K562 (cell line): ENCODE results near the gene RERE.

Experiments
- ETV5 ChIP-seq: sonication (generic); formaldehyde crosslinking; IDR thresholded peaks from 2 replicates; pipeline ENCODE4 v1.4.0; 2020; ENCODE audit warnings: low read depth, mild to moderate bottlenecking, missing genetic modification reagents
- HDAC2 ChIP-seq: fragments of 450-650 bp; IDR thresholded peaks from 2 replicates; pipeline ENCODE4 v1.6.1; 2016; ENCODE audit warnings: mild to moderate bottlenecking
- HDAC3 ChIP-seq: fragments of 450-650 bp; IDR thresholded peaks from 2 replicates; pipeline ENCODE4 v1.6.1; 2018; ENCODE audit warnings: borderline replicate concordance, mild to moderate bottlenecking, moderate library complexity; ENCODE audit not compliant: partially characterized antibody
- NFYB ChIP-seq: IDR thresholded peaks from 2 replicates; pipeline ENCODE4 v1.6.1; 2011; ENCODE audit warnings: mild to moderate bottlenecking, moderate library complexity; ENCODE audit not compliant: insufficient read length; ENCODE audit errors: extremely low read depth
- POLR2A ChIP-seq: fragments of 450-650 bp; conservative IDR thresholded peaks from 2 replicates; pipeline ENCODE4 v1.6.1; 2016
- POLR2AphosphoS5 ChIP-seq: IDR thresholded peaks from 2 replicates; pipeline ENCODE4 v1.6.1; 2011; ENCODE audit warnings: mild to moderate bottlenecking, low read depth, low read length, moderate library complexity; ENCODE audit not compliant: control insufficient read depth, insufficient read depth
- ZFPM2 ChIP-seq: fragments of 250-450 bp; sonication (Bioruptor Pico); IDR thresholded peaks from 2 replicates; pipeline ENCODE4 v1.5.1; 2022; ENCODE audit warnings: mild to moderate bottlenecking
- ZNF133 ChIP-seq: fragments of 250-450 bp; sonication (Bioruptor Pico); IDR thresholded peaks from 2 replicates; pipeline ENCODE4 v1.4.0; 2020; ENCODE audit warnings: mild to moderate bottlenecking
- ZNF217 ChIP-seq: sonication (generic); formaldehyde crosslinking; IDR thresholded peaks from 2 replicates; pipeline ENCODE4 v1.8.0; 2022; ENCODE audit warnings: mild to moderate bottlenecking, missing genetic modification reagents
- TF ChIP-seq, protein P1 (sequence below), 3 experiments: IDR thresholded peaks in 2 of 3; conservative IDR thresholded peaks in 1 of 3; 2 replicates each; pipeline ENCODE4 v1.5.1; 2011 to 2012; ENCODE audit warnings: low read length in 3 of 3, mild to moderate bottlenecking in 3 of 3, control low read depth in 2 of 3, improper control_type of control experiment in 1 of 3, inconsistent platforms in 1 of 3, low read depth in 1 of 3, mixed read lengths in 1 of 3, moderate library complexity in 1 of 3; ENCODE audit not compliant: insufficient read depth in 2 of 3
- TF ChIP-seq, protein P2 (sequence below): fragments of 450-650 bp; formaldehyde crosslinking; IDR thresholded peaks from 2 replicates; pipeline ENCODE4 v1.4.0; 2022; ENCODE audit warnings: mild to moderate bottlenecking, moderate library complexity
- TF ChIP-seq, protein P3 (sequence below): fragments of 450-650 bp; formaldehyde crosslinking; IDR thresholded peaks from 2 replicates; pipeline ENCODE4 v1.4.0; 2020; ENCODE audit warnings: mild to moderate bottlenecking, moderate library complexity
- TF ChIP-seq, protein P4 (sequence below): fragments of 250-450 bp; sonication (Bioruptor Pico); IDR thresholded peaks from 2 replicates; pipeline ENCODE4 v1.4.0; 2020; ENCODE audit warnings: borderline replicate concordance

DNA sequence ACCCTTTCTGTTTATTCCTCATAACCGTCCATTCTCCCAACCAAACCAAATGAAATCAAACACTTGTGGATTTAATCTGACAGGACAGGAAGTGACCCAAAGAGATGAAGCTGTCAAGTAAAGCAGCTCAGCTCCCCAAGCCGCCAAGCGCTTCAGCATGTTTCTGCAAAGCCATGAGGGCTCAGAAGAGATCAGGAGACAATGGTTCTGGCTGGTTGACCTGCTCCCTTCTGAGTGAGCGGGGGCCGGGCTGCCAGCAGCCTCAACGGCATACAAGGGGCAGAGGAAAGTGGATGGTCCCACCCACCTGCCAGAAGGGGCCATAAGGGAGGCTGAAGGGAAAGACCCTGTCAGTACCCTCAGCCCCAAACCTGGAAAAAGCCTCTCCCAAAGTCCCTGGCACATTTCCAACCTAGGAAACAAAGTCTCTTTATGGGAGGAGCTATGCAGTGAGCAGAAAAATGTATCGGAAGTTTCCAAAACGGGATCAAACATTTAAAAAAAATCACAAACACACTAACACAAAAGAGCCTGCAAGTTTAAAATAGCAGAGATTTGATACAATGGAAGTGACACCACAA lies 454.2 kb downstream of the RERE start:
- TF ChIP-seq NFYB (no peak), HDAC2 (no peak), POLR2A (no peak), ZNF217 (no peak), ETV5 (no peak), ZFPM2 (CRISPR knock-in tag) (no peak), HDAC3 (no peak), ZNF133 (CRISPR knock-in tag) (no peak), POLR2AphosphoS5 (no peak)
- TF ChIP-seq, protein P1, sequence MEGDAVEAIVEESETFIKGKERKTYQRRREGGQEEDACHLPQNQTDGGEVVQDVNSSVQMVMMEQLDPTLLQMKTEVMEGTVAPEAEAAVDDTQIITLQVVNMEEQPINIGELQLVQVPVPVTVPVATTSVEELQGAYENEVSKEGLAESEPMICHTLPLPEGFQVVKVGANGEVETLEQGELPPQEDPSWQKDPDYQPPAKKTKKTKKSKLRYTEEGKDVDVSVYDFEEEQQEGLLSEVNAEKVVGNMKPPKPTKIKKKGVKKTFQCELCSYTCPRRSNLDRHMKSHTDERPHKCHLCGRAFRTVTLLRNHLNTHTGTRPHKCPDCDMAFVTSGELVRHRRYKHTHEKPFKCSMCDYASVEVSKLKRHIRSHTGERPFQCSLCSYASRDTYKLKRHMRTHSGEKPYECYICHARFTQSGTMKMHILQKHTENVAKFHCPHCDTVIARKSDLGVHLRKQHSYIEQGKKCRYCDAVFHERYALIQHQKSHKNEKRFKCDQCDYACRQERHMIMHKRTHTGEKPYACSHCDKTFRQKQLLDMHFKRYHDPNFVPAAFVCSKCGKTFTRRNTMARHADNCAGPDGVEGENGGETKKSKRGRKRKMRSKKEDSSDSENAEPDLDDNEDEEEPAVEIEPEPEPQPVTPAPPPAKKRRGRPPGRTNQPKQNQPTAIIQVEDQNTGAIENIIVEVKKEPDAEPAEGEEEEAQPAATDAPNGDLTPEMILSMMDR (IDR thresholded peaks at IDR 0.05 in 2 of 3, conservative IDR thresholded peaks at IDR 0.05 in 1 of 3; ENCODE audit: insufficient read depth in 2 of 3, low read depth in 1 of 3, low read length in 3 of 3), result no peak
- TF ChIP-seq, protein P2, sequence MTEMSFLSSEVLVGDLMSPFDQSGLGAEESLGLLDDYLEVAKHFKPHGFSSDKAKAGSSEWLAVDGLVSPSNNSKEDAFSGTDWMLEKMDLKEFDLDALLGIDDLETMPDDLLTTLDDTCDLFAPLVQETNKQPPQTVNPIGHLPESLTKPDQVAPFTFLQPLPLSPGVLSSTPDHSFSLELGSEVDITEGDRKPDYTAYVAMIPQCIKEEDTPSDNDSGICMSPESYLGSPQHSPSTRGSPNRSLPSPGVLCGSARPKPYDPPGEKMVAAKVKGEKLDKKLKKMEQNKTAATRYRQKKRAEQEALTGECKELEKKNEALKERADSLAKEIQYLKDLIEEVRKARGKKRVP (CRISPR knock-in tag), result no peak
- TF ChIP-seq, protein P3, sequence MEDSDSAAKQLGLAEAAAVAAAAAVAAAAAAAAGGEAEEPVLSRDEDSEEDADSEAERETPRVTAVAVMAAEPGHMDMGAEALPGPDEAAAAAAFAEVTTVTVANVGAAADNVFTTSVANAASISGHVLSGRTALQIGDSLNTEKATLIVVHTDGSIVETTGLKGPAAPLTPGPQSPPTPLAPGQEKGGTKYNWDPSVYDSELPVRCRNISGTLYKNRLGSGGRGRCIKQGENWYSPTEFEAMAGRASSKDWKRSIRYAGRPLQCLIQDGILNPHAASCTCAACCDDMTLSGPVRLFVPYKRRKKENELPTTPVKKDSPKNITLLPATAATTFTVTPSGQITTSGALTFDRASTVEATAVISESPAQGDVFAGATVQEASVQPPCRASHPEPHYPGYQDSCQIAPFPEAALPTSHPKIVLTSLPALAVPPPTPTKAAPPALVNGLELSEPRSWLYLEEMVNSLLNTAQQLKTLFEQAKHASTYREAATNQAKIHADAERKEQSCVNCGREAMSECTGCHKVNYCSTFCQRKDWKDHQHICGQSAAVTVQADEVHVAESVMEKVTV (CRISPR knock-in tag), result no peak
- TF ChIP-seq, protein P4, sequence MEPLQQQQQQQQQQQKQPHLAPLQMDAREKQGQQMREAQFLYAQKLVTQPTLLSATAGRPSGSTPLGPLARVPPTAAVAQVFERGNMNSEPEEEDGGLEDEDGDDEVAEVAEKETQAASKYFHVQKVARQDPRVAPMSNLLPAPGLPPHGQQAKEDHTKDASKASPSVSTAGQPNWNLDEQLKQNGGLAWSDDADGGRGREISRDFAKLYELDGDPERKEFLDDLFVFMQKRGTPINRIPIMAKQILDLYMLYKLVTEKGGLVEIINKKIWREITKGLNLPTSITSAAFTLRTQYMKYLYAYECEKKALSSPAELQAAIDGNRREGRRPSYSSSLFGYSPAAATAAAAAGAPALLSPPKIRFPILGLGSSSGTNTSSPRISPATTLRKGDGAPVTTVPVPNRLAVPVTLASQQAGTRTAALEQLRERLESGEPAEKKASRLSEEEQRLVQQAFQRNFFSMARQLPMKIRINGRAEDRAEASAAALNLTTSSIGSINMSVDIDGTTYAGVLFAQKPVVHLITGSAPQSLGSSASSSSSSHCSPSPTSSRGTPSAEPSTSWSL (CRISPR knock-in tag), result no peak
